ENCODE measurements around the gene MCM10. TPM values are rescaled to one million over a fixed set of nuclear protein-coding genes. Genes with fewer than 3 reads are reported as not detected.
"Not testable (repeated sequence)": the region's sequence is repeated elsewhere in the genome, so short reads cannot be mapped to it uniquely, and the experiment has no call there.

Gene MCM10
- total and polyA plus RNA-seq, 7 donors: 0.14 to 3.2 (median 0.83) TPM; not detected in 2

DNA sequence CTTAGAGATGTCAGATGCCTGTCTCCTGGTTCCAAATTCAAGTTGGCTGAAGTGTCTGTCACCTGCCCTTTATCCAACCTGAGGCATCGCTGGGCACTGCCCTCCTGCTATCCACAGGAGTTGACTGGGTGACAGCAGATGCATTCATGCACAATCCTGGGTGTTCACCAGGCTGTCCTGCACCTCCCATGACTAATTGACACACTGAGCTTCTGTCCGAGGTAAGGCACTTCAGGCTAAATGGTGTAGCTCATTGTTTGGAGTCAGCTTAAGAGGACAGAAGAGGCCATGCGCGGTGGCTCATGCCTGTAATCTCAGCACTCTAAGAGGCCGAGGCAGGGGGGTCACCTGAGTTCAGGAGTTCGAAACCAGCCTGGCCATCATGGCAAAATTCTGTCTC lies 70.5 kb downstream of the MCM10 start:
- TF ChIP-seq POLR2AphosphoS5 (IDR thresholded peaks at IDR 0.05) (no peak), POLR2A (IDR thresholded peaks at IDR 0.05) (no peak)
- H3K36me3 ChIP-seq: no peaks in the 10 kb centered on the region
- no peak overlapping the region for H3K4me3 ChIP-seq
- H3K4me1 ChIP-seq: no peaks in the 10 kb centered on the region
- no peaks in the 10 kb centered on the region for H3K9me3 ChIP-seq
- H3K27ac ChIP-seq: no peak overlapping the region
- intact Hi-C loops (cut with DNase I): no loop called here
- H3K27me3 ChIP-seq: peaks cover 0 to 10% (median 0%) of the 10 kb centered on the region in 3 donors
- 86 to 88% methylated on average over 6 of the region's 6 CpGs for WGBS, 2 donors
- no peak for DNase-seq

DNA sequence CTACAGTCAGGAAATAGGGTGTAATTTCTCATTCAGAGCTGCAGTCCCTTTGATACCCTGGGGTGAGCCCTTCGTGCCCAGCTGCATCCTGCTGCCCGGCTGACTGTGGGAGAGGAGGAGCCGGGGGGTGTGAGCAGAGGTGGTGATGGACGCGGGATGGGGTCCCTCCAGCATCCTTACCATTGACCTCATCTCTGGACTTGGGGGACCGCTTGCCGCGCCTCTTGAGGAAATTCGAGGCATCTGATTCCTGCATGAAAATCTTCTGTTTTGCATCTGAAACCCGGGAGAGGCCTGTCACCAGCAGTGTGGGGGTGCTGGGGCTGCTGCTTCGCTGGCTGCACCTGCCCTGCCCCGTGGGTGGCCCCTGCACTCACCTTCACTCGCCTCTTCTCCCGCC lies 72.0 kb downstream of the MCM10 start:
- H3K27me3 ChIP-seq: peaks cover 0 to 10% (median 0%) of the 10 kb centered on the region in 3 donors
- DNase-seq: no peak
- no peak overlapping the region for H3K4me3 ChIP-seq
- H3K27ac ChIP-seq: no peak overlapping the region
- TF ChIP-seq POLR2A (IDR thresholded peaks at IDR 0.05) (no peak), POLR2AphosphoS5 (IDR thresholded peaks at IDR 0.05) (no peak), EP300 (IDR thresholded peaks at IDR 0.05) (no peak)
- TF ChIP-seq, protein P1, sequence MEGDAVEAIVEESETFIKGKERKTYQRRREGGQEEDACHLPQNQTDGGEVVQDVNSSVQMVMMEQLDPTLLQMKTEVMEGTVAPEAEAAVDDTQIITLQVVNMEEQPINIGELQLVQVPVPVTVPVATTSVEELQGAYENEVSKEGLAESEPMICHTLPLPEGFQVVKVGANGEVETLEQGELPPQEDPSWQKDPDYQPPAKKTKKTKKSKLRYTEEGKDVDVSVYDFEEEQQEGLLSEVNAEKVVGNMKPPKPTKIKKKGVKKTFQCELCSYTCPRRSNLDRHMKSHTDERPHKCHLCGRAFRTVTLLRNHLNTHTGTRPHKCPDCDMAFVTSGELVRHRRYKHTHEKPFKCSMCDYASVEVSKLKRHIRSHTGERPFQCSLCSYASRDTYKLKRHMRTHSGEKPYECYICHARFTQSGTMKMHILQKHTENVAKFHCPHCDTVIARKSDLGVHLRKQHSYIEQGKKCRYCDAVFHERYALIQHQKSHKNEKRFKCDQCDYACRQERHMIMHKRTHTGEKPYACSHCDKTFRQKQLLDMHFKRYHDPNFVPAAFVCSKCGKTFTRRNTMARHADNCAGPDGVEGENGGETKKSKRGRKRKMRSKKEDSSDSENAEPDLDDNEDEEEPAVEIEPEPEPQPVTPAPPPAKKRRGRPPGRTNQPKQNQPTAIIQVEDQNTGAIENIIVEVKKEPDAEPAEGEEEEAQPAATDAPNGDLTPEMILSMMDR (IDR thresholded peaks at IDR 0.05): no peak
- 64 to 76% methylated on average over 14 of the region's 14 CpGs for WGBS, 2 donors
- H3K36me3 ChIP-seq: no peaks in the 10 kb centered on the region
- no peaks in the 10 kb centered on the region for H3K9me3 ChIP-seq
- intact Hi-C loops (cut with DNase I): no loop called here
- H3K4me1 ChIP-seq: no peaks in the 10 kb centered on the region

GRCh38 chr10:13234172-13234571 lies 72.8 kb downstream of the MCM10 start, which contains the start of gene UCMA:
Gene UCMA (minus strand): TSS chr10:13234374. CDS start chr10:13234258, 116 bp downstream.
- Histone ChIP-seq H3K36me3 (no peaks in the 10 kb centered on the region), H3K27ac (no peak within 1 kb of the TSS), H3K4me3 (no peak within 1 kb of the TSS), H3K4me1 (no peaks in the 10 kb centered on the region), H3K9me3 (no peaks in the 10 kb centered on the region), H3K27me3 (peaks cover 0 to 10% (median 0%) of the 10 kb centered on the region in 3 donors)
- intact Hi-C loops (cut with DNase I): no loop called here
- 74 to 88% methylated on average over 10 of the region's 10 CpGs for WGBS, 2 donors
- no peak for DNase-seq
- no peak for TF ChIP-seq POLR2AphosphoS5 (IDR thresholded peaks at IDR 0.05)
- TF ChIP-seq POLR2A (IDR thresholded peaks at IDR 0.05): no peak
- TF ChIP-seq, protein P1 (IDR thresholded peaks at IDR 0.05): no peak
- TF ChIP-seq EP300 (IDR thresholded peaks at IDR 0.05): no peak

DNA sequence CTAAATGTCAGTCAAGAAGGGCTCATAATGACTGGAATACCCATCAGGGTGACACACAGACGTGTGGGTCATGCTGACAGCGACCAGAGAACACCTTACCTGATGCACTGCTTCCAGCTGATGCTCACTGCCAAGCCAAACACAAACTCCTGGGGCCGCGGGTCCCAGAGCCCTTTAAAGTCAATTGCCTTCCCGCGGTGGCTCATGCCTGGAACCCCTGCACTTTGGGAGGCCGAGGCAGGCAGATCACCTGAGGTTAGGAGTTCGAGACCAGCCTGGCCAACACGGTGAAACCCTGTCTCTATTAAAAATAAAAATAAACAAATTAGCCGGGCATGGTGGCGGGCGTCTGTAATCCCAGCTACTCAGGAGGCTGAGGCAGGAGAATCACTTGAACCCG lies 73.4 kb downstream of the MCM10 start:
- H3K27ac ChIP-seq; H3K4me3 ChIP-seq; intact Hi-C loops (cut with DNase I); DNase-seq; H3K9me3 ChIP-seq; H3K27me3 ChIP-seq; H3K36me3 ChIP-seq; H3K4me1 ChIP-seq: not testable (repeated sequence)
- WGBS, 2 donors: 80 to 89% methylated on average over 13 of the region's 13 CpGs

DNA sequence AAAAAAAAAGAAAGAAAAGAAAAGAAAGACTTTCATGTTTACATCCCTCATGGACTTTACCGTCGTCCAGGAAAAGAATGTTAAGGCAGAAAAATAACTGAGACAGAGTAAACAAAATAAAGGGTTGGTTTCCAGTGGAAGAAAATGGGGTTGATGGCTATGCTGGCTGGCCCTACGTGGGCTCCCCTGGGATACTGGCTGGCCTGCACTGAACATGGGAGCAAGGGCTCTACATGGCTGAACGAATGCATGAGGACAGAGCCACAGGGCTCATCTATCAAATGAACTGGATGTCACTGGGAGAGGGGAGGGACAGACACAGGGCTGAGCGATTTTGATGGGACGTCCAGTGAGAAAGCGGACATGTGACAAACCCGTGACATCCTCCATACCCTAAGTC lies 75.3 kb downstream of the MCM10 start:
- no peaks in the 10 kb centered on the region for H3K4me1 ChIP-seq
- intact Hi-C loops (cut with DNase I): no loop called here
- H3K4me3 ChIP-seq: no peak overlapping the region
- 76 to 81% methylated on average over 8 of the region's 8 CpGs for WGBS, 2 donors
- H3K27ac ChIP-seq: no peak overlapping the region
- no peaks in the 10 kb centered on the region for H3K9me3 ChIP-seq
- no peak for DNase-seq
- H3K36me3 ChIP-seq: no peaks in the 10 kb centered on the region
- TF ChIP-seq, protein P1 (IDR thresholded peaks at IDR 0.05): no peak
- TF ChIP-seq POLR2A (IDR thresholded peaks at IDR 0.05): no peak
- no peak for TF ChIP-seq POLR2AphosphoS5 (IDR thresholded peaks at IDR 0.05)
- no peak for TF ChIP-seq EP300 (IDR thresholded peaks at IDR 0.05)
- H3K27me3 ChIP-seq: peaks cover 0 to 10% (median 0%) of the 10 kb centered on the region in 3 donors
